Spleen (tissue), 11 donors: Measurements from ENCODE around the gene CSMD2. TPM values are rescaled to one million over a fixed set of nuclear protein-coding genes. Genes with fewer than 3 reads are reported as not detected.

Source experiments
- DNase-seq: peaks from one replicate; pipeline ENCODE4 v3.0.0-alpha.2; 2020
- H3K27ac ChIP-seq, 8 donors: fragments of 200-600 bp; sonication (generic) in 7 of 8; 1 replicate in 4 of 8; 2 replicates in 4 of 8; pipeline versions ENCODE4 v1.5.0 to v1.8.0; 2016 to 2021; ENCODE audit warnings: inconsistent platforms in 4 of 8, mild to moderate bottlenecking in 4 of 8, moderate library complexity in 1 of 8
- H3K27me3 ChIP-seq, 7 donors: fragments of 200-600 bp; sonication (generic) in 6 of 7; replicated peaks in 1 of 7; 1 replicate in 4 of 7; 2 replicates in 3 of 7; pipeline versions ENCODE4 v1.5.0 to v1.8.0; 2016 to 2021; ENCODE audit warnings: inconsistent platforms in 3 of 7, mild to moderate bottlenecking in 1 of 7
- H3K36me3 ChIP-seq, 6 donors: fragments of 200-600 bp; sonication (generic) in 5 of 6; 1 replicate in 4 of 6; 2 replicates in 2 of 6; pipeline versions ENCODE4 v1.5.0 to v1.8.0; 2016 to 2021; ENCODE audit warnings: inconsistent platforms in 2 of 6
- H3K4me1 ChIP-seq, 6 donors: fragments of 200-600 bp; sonication (generic) in 5 of 6; 1 replicate in 3 of 6; 2 replicates in 3 of 6; pipeline versions ENCODE4 v1.5.0 to v1.8.0; 2016 to 2021; ENCODE audit warnings: inconsistent platforms in 3 of 6
- H3K4me3 ChIP-seq, 8 donors: fragments of 200-600 bp; sonication (generic) in 7 of 8; 1 replicate in 4 of 8; 2 replicates in 4 of 8; pipeline versions ENCODE4 v1.5.0 to v1.8.0; 2016 to 2021; ENCODE audit warnings: inconsistent platforms in 4 of 8, mild to moderate bottlenecking in 4 of 8, moderate library complexity in 2 of 8
- H3K9me3 ChIP-seq, 8 donors: fragments of 200-600 bp; sonication (generic) in 7 of 8; 1 replicate in 4 of 8; 2 replicates in 4 of 8; pipeline versions ENCODE4 v1.5.0 to v1.8.0; 2016 to 2021; ENCODE audit warnings: inconsistent platforms in 4 of 8
- CTCF ChIP-seq, 11 experiments: fragments of 200-600 bp in 7 of 11; fragments of 450-650 bp in 4 of 11; sonication (generic) in 4 of 11; IDR thresholded peaks in 8 of 11; conservative IDR thresholded peaks in 3 of 11; 1 replicate in 7 of 11; 2 replicates in 4 of 11; pipeline versions ENCODE4 v1.4.0 to v1.8.0; 2016 to 2021; ENCODE audit warnings: antibody characterized with exemption in 11 of 11, inconsistent platforms in 4 of 11, mild to moderate bottlenecking in 1 of 11
- POLR2A ChIP-seq, 3 donors: fragments of 450-650 bp; IDR thresholded peaks; one replicate each; pipeline ENCODE4 v1.5.1; 2017; ENCODE audit warnings: antibody characterized with exemption in 3 of 3, mild to moderate bottlenecking in 1 of 3
- POLR2AphosphoS5 ChIP-seq, 3 donors: sonication (generic); formaldehyde crosslinking; IDR thresholded peaks; one replicate each; pipeline ENCODE4 v1.5.1; 2017; ENCODE audit warnings: antibody characterized with exemption in 3 of 3
- WGBS, 5 donors: extraction: QIAGEN DNeasy Blood & Tissue Kit in 3 of 5; methylation state at CpG; one replicate each; pipeline versions ENCODE4 v1.1.5 to v1.1.7; 2013 to 2018; 5-methylcytosine and 5-hydroxymethylcytosine counted together
- intact Hi-C: fragments of 100-400 bp; cut with DNase I; formaldehyde crosslinking; loops from one replicate; pipeline ENCODE4 v1.15.0; 2023; ENCODE audit warnings: low total_unique reads
- polyA plus RNA-seq, 3 donors: library from polyadenylated mRNA; stranded (reverse); fragments of 200-250 nt; gene quantifications; one replicate each; pipeline ENCODE4 v1.2.1, GENCODE V29; 2013
- total RNA-seq, 7 donors: library from RNA; depleted of rRNA in 3 of 7; stranded (reverse); fragments of >200 nt in 3 of 7; fragmentation: NEBNext Ultra II Directional in 4 of 7; extraction: Animal tissue kit (Norgen Biotek cat#: 25700) in 4 of 7; gene quantifications; one replicate each; pipeline versions ENCODE4 v1.1.0 to v1.2.1, GENCODE V29; 2016 to 2021
- donor health status: healthy with polysubstance abuse.
- donor health status: DM: no; HTN: no; CAD: no; lungs with moderate emphysema.
- donor health status: DM: no; HTN: no; CAD: no.
- donor health status: Bipolar disorder and iron deficiency.
- donor health status: healthy.
- donor health status: DM: no; HTN: no; CAD: no.
- donor health status: DM: yes; HTN: yes; CAD: no.

Gene CSMD2
- total and polyA plus RNA-seq, 10 donors, result 0.12 to 2.7 (median 0.96) TPM

- WGBS, 5 donors, result 77 to 88% (median 82%) methylated on average over 3 of the region's 3 CpGs
- Histone ChIP-seq H3K27me3 (peaks cover 0 to 30% (median 0%) of the 10 kb centered on the region in 7 donors), H3K36me3 (no peaks in the 10 kb centered on the region), H3K9me3 (peaks cover 0 to 8% (median 0%) of the 10 kb centered on the region in 8 donors), H3K27ac (no peak overlapping the region), H3K4me1 (no peaks in the 10 kb centered on the region), H3K4me3 (no peak overlapping the region)
- no peak for DNase-seq
- TF ChIP-seq POLR2A (IDR thresholded peaks at IDR 0.05), result no peak
- no peak for TF ChIP-seq POLR2AphosphoS5 (IDR thresholded peaks at IDR 0.05)
- TF ChIP-seq CTCF (IDR thresholded peaks at IDR 0.05 in 8 of 11, conservative IDR thresholded peaks at IDR 0.05 in 3 of 11), result no peak
- intact Hi-C loops, result no loop called here
Measured at GRCh38 chr1:33650708-33651107, 514.3 kb downstream of the CSMD2 start.

- H3K4me3 ChIP-seq, result no peak overlapping the region
- no peaks in the 10 kb centered on the region for H3K36me3 ChIP-seq
- H3K9me3 ChIP-seq, result peaks cover 0 to 8% (median 0%) of the 10 kb centered on the region in 8 donors
- H3K27me3 ChIP-seq, result peaks cover 0 to 30% (median 0%) of the 10 kb centered on the region in 7 donors
- no peaks in the 10 kb centered on the region for H3K4me1 ChIP-seq
- DNase-seq, result no peak
- TF ChIP-seq CTCF (IDR thresholded peaks at IDR 0.05 in 8 of 11, conservative IDR thresholded peaks at IDR 0.05 in 3 of 11) (no peak), POLR2AphosphoS5 (IDR thresholded peaks at IDR 0.05) (no peak), POLR2A (IDR thresholded peaks at IDR 0.05) (no peak)
- intact Hi-C loops, result no loop called here
- no peak overlapping the region for H3K27ac ChIP-seq
- 83 to 88% (median 85%) methylated on average over 7 of the region's 7 CpGs for WGBS, 5 donors
Measured at GRCh38 chr1:33649759-33650158, 515.3 kb downstream of the CSMD2 start.

GRCh38 chr1:33643216-33643615, 521.8 kb downstream of the CSMD2 start:
- no peaks in the 10 kb centered on the region for H3K4me1 ChIP-seq
- TF ChIP-seq POLR2AphosphoS5 (IDR thresholded peaks at IDR 0.05) (no peak), CTCF (IDR thresholded peaks at IDR 0.05 in 8 of 11, conservative IDR thresholded peaks at IDR 0.05 in 3 of 11) (no peak)
- intact Hi-C loops, result no loop called here
- H3K27ac ChIP-seq, result no peak overlapping the region
- H3K4me3 ChIP-seq, result no peak overlapping the region
- no peaks in the 10 kb centered on the region for H3K36me3 ChIP-seq
- 73 to 84% (median 80%) methylated on average over 4 of the region's 4 CpGs for WGBS, 5 donors
- peaks cover 0 to 1% (median 0%) of the 10 kb centered on the region in 8 donors for H3K9me3 ChIP-seq
- DNase-seq, result no peak
- H3K27me3 ChIP-seq, result peaks cover 0 to 46% (median 0%) of the 10 kb centered on the region in 7 donors

- Histone ChIP-seq H3K9me3 (no peaks in the 10 kb centered on the region), H3K4me3 (no peak overlapping the region), H3K4me1 (no peaks in the 10 kb centered on the region), H3K36me3 (no peaks in the 10 kb centered on the region), H3K27ac (no peak overlapping the region), H3K27me3 (peaks cover 0 to 47% (median 0%) of the 10 kb centered on the region in 7 donors)
- WGBS, 5 donors, result 61 to 77% (median 75%) methylated on average over 5 of the region's 5 CpGs
- TF ChIP-seq CTCF (IDR thresholded peaks at IDR 0.05 in 8 of 11, conservative IDR thresholded peaks at IDR 0.05 in 3 of 11) (peak in 4 of 11 experiments; percentile 12 to 42 (median 18)), POLR2AphosphoS5 (IDR thresholded peaks at IDR 0.05) (no peak), POLR2A (IDR thresholded peaks at IDR 0.05) (no peak)
- intact Hi-C loops, result no loop called here
- no peak for DNase-seq
Measured at GRCh38 chr1:33641104-33641830, 523.8 kb downstream of the CSMD2 start.
